Measurements from ENCODE around the gene SYNE4. TPM values are rescaled to one million over a fixed set of nuclear protein-coding genes. Genes with fewer than 3 reads are reported as not detected.
"Not testable (repeated sequence)": the region's sequence is repeated elsewhere in the genome, so short reads cannot be mapped to it uniquely, and the experiment has no call there.

SYNE4 gene
- total RNA-seq, 1 experiment from 2014 or later, result 0.14 TPM

- DNase-seq (ENCODE audit: unreplicated experiment), result no peak
- intact Hi-C loops (cut with micrococcal nuclease), result no loop called here
- ChIA-PET POLR2A (no interaction called here), CTCF (interaction anchor here (0.6 to 0.7 kb wide), 2 partner anchors 31 to 49 kb away, joined by 3 read pairs; no protein-coding TSS in a partner anchor)
- BruUV-seq (replicated peaks), result no TSS peak
- H3K27ac Mint-ChIP-seq (ENCODE audit: low read depth, unreplicated experiment), result no peak overlapping the region
- no peak overlapping the region for H3K4me3 Mint-ChIP-seq (ENCODE audit: unreplicated experiment)
- H3K9me3 Mint-ChIP-seq (ENCODE audit: unreplicated experiment), result peaks cover 7% of the 10 kb centered on the region
- no peak for TF ChIP-seq CTCF (IDR thresholded peaks at IDR 0.05; ENCODE audit: unreplicated experiment)
- no peaks in the 10 kb centered on the region for H3K36me3 Mint-ChIP-seq (ENCODE audit: insufficient read depth, unreplicated experiment)
- H3K27me3 Mint-ChIP-seq (ENCODE audit: insufficient read depth, unreplicated experiment), result peaks cover 48% of the 10 kb centered on the region
- H3K4me1 Mint-ChIP-seq (ENCODE audit: insufficient read depth, unreplicated experiment), result no peaks in the 10 kb centered on the region
Measured at GRCh38 chr19:35987571-35987896, 21.1 kb downstream of the SYNE4 start.

- no peak for DNase-seq (ENCODE audit: unreplicated experiment)
- Mint-ChIP-seq H3K27me3 (ENCODE audit: insufficient read depth, unreplicated experiment) (peaks cover 55% of the 10 kb centered on the region), H3K9me3 (ENCODE audit: unreplicated experiment) (peaks cover 7% of the 10 kb centered on the region), H3K4me1 (ENCODE audit: insufficient read depth, unreplicated experiment) (no peaks in the 10 kb centered on the region), H3K4me3 (ENCODE audit: unreplicated experiment) (no peak overlapping the region), H3K36me3 (ENCODE audit: insufficient read depth, unreplicated experiment) (no peaks in the 10 kb centered on the region), H3K27ac (ENCODE audit: low read depth, unreplicated experiment) (no peak overlapping the region)
- no TSS peak for BruUV-seq (replicated peaks)
- no peak for TF ChIP-seq CTCF (IDR thresholded peaks at IDR 0.05; ENCODE audit: unreplicated experiment)
- ChIA-PET POLR2A (interaction anchor here (1.0 kb wide), 1 partner anchor 98 kb away, joined by 3 read pairs; no protein-coding TSS in a partner anchor), CTCF (interaction anchor here (0.6 to 0.7 kb wide), 3 partner anchors 30 to 131 kb away, joined by 3 read pairs; no protein-coding TSS in a partner anchor)
- intact Hi-C loops (cut with micrococcal nuclease), result no loop called here
Measured at GRCh38 chr19:35986664-35987570, 21.7 kb downstream of the SYNE4 start.

DNA sequence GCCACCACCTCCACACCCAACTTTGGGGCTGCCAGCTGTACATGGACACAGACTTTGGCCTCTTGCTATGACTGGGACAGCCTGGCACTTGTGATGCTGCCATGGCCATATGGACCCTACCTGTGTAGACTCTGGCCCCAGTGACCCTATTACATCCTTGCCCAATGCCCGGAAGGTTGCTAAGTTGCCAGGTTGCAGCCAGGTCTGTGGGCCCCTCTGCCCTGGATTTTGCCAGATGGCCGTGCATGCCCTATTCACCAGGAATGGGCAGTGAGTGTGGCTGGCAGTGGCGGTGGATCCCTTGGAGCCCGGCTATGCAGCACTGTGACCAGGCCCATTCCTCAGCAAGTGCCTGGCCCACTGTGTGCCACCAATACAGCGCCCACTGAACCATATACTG, 22.5 kb downstream of the SYNE4 start:
- CTCF ChIA-PET, result no interaction called here
- Mint-ChIP-seq H3K36me3 (ENCODE audit: insufficient read depth, unreplicated experiment) (no peaks in the 10 kb centered on the region), H3K27me3 (ENCODE audit: insufficient read depth, unreplicated experiment) (peaks cover 63% of the 10 kb centered on the region), H3K4me1 (ENCODE audit: insufficient read depth, unreplicated experiment) (no peaks in the 10 kb centered on the region), H3K4me3 (ENCODE audit: unreplicated experiment) (no peak overlapping the region), H3K9me3 (ENCODE audit: unreplicated experiment) (peaks cover 7% of the 10 kb centered on the region), H3K27ac (ENCODE audit: low read depth, unreplicated experiment) (no peak overlapping the region)
- POLR2A ChIA-PET, result interaction anchor here (1.0 kb wide), 1 partner anchor 97 kb away, joined by 3 read pairs; no protein-coding TSS in a partner anchor
- no peak for DNase-seq (ENCODE audit: unreplicated experiment)
- TF ChIP-seq CTCF (IDR thresholded peaks at IDR 0.05; ENCODE audit: unreplicated experiment), result no peak
- intact Hi-C loops (cut with micrococcal nuclease), result no loop called here
- BruUV-seq (replicated peaks), result no TSS peak

DNA sequence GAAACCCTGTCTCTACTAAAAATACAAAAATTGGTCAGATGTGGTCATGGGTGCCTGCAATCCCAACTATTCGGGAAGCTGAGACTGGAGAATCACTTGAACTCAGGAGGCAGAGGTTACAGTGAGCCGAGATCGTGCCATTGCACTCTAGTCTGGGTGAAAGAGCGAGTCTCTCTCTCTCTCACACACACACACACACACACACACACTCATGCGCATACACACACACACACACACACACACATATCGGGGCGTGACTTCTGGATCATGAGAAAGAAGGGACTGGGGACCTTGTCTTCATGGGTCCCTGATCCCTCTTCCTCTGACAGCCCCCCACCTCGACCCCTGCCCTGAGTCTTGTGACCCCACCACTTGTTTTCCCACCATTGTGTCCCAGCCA, 25.4 kb downstream of the SYNE4 start:
- ChIA-PET POLR2A (no interaction called here), CTCF (no interaction called here)
- no peak for DNase-seq (ENCODE audit: unreplicated experiment)
- H3K4me1 Mint-ChIP-seq (ENCODE audit: insufficient read depth, unreplicated experiment), result no peaks in the 10 kb centered on the region
- no peaks in the 10 kb centered on the region for H3K36me3 Mint-ChIP-seq (ENCODE audit: insufficient read depth, unreplicated experiment)
- intact Hi-C loops (cut with micrococcal nuclease), result no loop called here
- H3K27ac Mint-ChIP-seq (ENCODE audit: low read depth, unreplicated experiment), result no peak overlapping the region
- BruUV-seq (replicated peaks), result no TSS peak
- no peak for TF ChIP-seq CTCF (IDR thresholded peaks at IDR 0.05; ENCODE audit: unreplicated experiment)
- H3K9me3 Mint-ChIP-seq (ENCODE audit: unreplicated experiment), result no peaks in the 10 kb centered on the region
- peaks cover 82% of the 10 kb centered on the region for H3K27me3 Mint-ChIP-seq (ENCODE audit: insufficient read depth, unreplicated experiment)
- no peak overlapping the region for H3K4me3 Mint-ChIP-seq (ENCODE audit: unreplicated experiment)

DNA sequence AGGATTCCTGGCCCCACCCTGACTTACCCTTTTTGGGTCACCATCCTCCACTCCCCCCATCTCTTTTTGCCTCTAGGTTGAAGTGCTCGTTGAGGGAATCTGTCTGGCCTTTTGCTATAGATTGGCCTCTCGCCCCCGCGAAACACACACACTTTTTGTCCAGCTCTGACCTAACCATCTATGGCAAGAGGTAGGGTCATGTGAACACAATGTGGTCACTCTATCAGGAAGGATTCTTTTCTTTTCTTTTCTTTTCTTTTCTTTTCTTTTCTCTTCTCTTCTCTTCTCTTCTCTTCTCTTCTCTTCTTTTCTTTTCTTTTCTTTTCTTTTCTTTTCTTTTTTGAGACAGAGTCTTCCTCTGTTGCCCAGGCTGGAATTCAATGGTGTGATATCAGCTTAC, 27.6 kb downstream of the SYNE4 start:
- H3K27ac Mint-ChIP-seq (ENCODE audit: low read depth, unreplicated experiment); H3K36me3 Mint-ChIP-seq (ENCODE audit: insufficient read depth, unreplicated experiment); H3K4me1 Mint-ChIP-seq (ENCODE audit: insufficient read depth, unreplicated experiment); H3K4me3 Mint-ChIP-seq (ENCODE audit: unreplicated experiment); POLR2A ChIA-PET; intact Hi-C loops (cut with micrococcal nuclease); BruUV-seq (replicated peaks); H3K9me3 Mint-ChIP-seq (ENCODE audit: unreplicated experiment); DNase-seq (ENCODE audit: unreplicated experiment): not testable (repeated sequence)
- H3K27me3 Mint-ChIP-seq (ENCODE audit: insufficient read depth, unreplicated experiment), result peaks cover 83% of the 10 kb centered on the region
- CTCF ChIA-PET, result interaction anchor here (0.7 kb wide), 1 partner anchor 33 kb away, joined by 3 read pairs; no protein-coding TSS in a partner anchor
